ENCODE results near the gene OR3A2. TPM values are rescaled to one million over a fixed set of nuclear protein-coding genes. Genes with fewer than 3 reads are reported as not detected.

OR3A2 gene
- total and polyA plus RNA-seq, 2 of the 13 experiments (the other 11 are each of a cell fraction or from before 2014, with no cell fraction given), result not detected

GRCh38 chr17:3389791-3390190 lies 3.7 kb upstream of the OR3A2 start:
- Histone ChIP-seq H4K20me1 (ENCODE audit: insufficient read depth, low read length) (no peaks in the 10 kb centered on the region), H3K27me3 (ENCODE audit: control insufficient read depth in 1 of 2, insufficient read depth in 2 of 2, low read length in 2 of 2) (no peaks in the 10 kb centered on the region), H3K4me1 (ENCODE audit: insufficient read depth, low read length) (no peaks in the 10 kb centered on the region), H3K27ac (ENCODE audit: extremely low read length, insufficient read depth, low read length) (no peak overlapping the region), H3K79me2 (ENCODE audit: insufficient read depth, low read length) (no peaks in the 10 kb centered on the region), H3K9ac (ENCODE audit: insufficient read depth, low read depth, low read length) (no peak overlapping the region), H3K9me3 (ENCODE audit: low read length) (no peaks in the 10 kb centered on the region), H3K4me2 (ENCODE audit: low read depth, low read length) (no peak overlapping the region), H3K36me3 (replicated peaks in 1 of 2; ENCODE audit: control insufficient read depth in 1 of 2, insufficient read depth in 2 of 2, low read length in 2 of 2) (no peaks in the 10 kb centered on the region), H3K4me3 (replicated peaks in 1 of 3; ENCODE audit: insufficient read depth in 1 of 3, low read depth in 2 of 3, low read length in 3 of 3) (no peak overlapping the region), H2AFZ (ENCODE audit: low read length) (no peak overlapping the region)
- TF ChIP-seq ISL2 (CRISPR knock-in tag; IDR thresholded peaks at IDR 0.05) (no peak), KLF11 (CRISPR knock-in tag; IDR thresholded peaks at IDR 0.05) (no peak), ZNF816 (CRISPR knock-in tag; IDR thresholded peaks at IDR 0.05; ENCODE audit: borderline replicate concordance) (no peak), MEIS1 (CRISPR knock-in tag; IDR thresholded peaks at IDR 0.05; ENCODE audit: borderline replicate concordance) (no peak), ZFP90 (CRISPR knock-in tag; IDR thresholded peaks at IDR 0.05; ENCODE audit: borderline replicate concordance) (no peak), POLR2G (IDR thresholded peaks at IDR 0.05; ENCODE audit: low read depth, low read length) (no peak), TBX2 (CRISPR knock-in tag; IDR thresholded peaks at IDR 0.05; ENCODE audit: borderline replicate concordance) (no peak), JUN (CRISPR knock-in tag; IDR thresholded peaks at IDR 0.05) (no peak), GZF1 (CRISPR knock-in tag; IDR thresholded peaks at IDR 0.05) (no peak), GLMP (CRISPR knock-in tag; IDR thresholded peaks at IDR 0.05; ENCODE audit: borderline replicate concordance) (no peak)
- ChIA-PET POLR2A (no interaction called here), CTCF (ENCODE audit: low intra/inter-chr PET ratio, low total read pairs) (no interaction called here)
- in situ Hi-C loops (cut with HindIII; ENCODE audit: extremely low pct_ligation_motif_present, low pct_unique_long_range_greater_than_20kb) (no loop called here), intact Hi-C loops (cut with micrococcal nuclease; ENCODE audit: unreplicated experiment) (no loop called here)
- WGBS (ENCODE audit: low lambda C conversion rate), result 27% methylated on average over 4 of the region's 4 CpGs
- BruUV-seq (replicated peaks), result no TSS peak
- FAIRE-seq, result no peak
- no peak for ATAC-seq
- DNase-seq (ENCODE audit: low spot score), result no peak
